GM18507 (cell line): ENCODE measurements around the gene TRANK1.

Source experiments
- DNase-seq: peaks from one replicate; pipeline ENCODE4 v3.0.0; 2011; ENCODE audit warnings: low read depth; ENCODE audit not compliant: insufficient read length; ENCODE audit errors: extremely low spot score
- FAIRE-seq: peaks from 2 replicates; lab custom pipeline; 2011; peaks lifted over from hg19 to GRCh38; lab: Jason Lieb, UNC

Gene TRANK1

GRCh38 chr3:36867810-36868209 lies 77.0 kb downstream of the TRANK1 start:
- DNase-seq, result no peak
- FAIRE-seq, result no peak

GRCh38 chr3:36866368-36866767 lies 78.5 kb downstream of the TRANK1 start:
- no peak for DNase-seq
- no peak for FAIRE-seq

- no peak for FAIRE-seq
- DNase-seq, result no peak
Observed at GRCh38 chr3:36864180-36865053, 80.4 kb downstream of the TRANK1 start.

DNA sequence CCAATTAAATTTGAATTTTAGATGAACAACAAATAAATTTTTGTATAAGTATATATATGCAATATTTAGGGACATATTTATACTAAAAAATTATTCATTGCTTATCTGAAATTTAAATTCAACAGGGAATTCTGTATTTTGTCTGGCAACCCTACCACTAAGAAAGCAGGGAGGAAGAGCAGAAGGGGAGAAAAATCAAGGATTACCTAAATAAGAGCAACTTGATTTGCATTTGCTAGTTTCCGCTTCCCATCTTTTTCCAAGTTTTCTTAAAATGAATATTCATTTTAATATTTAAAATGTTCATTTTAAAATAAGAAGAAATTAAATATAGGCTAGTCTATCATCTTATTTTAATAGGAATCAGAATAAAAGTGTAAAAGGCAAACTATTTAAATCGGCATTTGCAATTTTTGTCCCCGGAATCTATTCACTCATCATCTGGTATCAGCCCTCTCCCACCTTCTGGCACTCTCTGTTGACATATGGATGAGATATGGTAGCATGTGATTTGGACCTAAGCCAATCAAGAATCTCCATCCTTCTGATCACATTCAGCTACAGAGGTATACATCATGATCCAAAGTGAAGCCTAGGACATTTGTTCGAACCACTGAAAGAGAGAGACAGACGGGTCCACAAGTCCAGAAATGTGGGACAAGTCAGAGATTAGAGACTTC lies 82.6 kb downstream of the TRANK1 start:
- DNase-seq (no peak), FAIRE-seq (no peak)

- FAIRE-seq, result no peak
- DNase-seq, result no peak
Observed at GRCh38 chr3:36859494-36859893, 85.4 kb downstream of the TRANK1 start.

- DNase-seq (no peak), FAIRE-seq (no peak)
Observed at GRCh38 chr3:36852071-36852470, 92.8 kb downstream of the TRANK1 start.

GRCh38 chr3:36850743-36851142 lies 94.1 kb downstream of the TRANK1 start:
- FAIRE-seq, result no peak
- no peak for DNase-seq

DNA sequence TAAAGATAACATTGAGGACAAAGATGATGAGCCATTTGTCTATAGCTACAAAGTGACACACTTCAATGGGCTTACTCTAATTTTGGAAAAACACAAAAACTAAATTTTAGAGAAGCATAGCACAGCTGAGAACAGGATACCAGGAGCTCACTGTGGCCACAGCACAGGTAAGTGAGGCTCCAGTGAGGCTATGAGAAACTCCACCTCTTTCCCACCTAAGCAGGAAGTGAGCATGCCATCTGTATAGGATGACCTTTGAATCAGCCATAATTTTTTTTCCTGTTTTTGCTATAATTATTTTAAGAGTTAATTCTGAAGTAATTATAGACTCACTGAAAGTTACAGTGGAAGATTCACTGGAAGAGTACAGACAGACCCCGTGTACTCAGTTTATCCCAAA lies 98.4 kb downstream of the TRANK1 start:
- DNase-seq (no peak), FAIRE-seq (no peak)

- FAIRE-seq (peak; percentile 80), DNase-seq (peak; percentile 17)
Observed at GRCh38 chr3:36843065-36844051, 101.5 kb downstream of the TRANK1 start.

DNA sequence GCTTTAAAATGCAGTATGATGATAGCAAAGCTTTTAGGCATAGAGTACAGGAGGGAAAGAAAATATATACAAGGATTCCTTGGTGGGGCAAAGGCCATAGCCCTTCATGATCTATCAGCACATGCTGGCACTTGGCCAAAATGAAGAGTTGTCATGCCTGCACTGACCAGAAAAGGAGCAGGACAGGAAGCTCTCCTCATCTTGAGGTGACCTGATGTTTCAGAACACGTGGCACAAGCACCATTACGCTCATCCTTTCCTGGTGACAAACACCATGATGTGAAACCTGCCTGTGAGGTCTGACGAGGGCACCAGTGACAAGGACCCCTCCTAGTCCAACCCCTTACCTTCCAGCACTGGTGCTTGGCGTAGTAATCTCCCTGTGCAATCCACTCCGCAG lies 102.6 kb downstream of the TRANK1 start:
- FAIRE-seq (no peak), DNase-seq (no peak)

DNA sequence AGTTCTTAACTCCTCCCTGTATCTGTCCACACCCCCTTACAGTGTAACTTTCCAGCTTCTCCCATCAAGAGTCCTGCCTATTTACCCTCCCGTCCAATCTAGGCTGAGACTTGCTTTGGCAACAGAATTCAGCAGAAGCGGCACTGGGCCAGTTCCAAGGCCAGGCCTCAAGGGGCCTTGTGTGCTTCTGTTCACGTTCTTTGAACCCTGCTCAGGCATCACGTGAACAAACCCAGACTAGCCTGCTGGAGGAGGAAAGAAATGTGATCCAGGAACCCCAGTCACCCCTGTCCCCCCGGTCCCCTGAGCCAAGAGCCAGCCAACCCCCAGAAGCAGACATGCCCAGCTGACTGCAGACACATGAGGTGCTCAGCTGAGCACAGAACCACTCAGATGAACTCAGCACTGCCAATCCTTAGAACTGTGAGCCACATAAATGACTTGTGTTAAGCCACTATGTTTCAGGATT lies 104.4 kb downstream of the TRANK1 start:
- DNase-seq (no peak), FAIRE-seq (no peak)

DNA sequence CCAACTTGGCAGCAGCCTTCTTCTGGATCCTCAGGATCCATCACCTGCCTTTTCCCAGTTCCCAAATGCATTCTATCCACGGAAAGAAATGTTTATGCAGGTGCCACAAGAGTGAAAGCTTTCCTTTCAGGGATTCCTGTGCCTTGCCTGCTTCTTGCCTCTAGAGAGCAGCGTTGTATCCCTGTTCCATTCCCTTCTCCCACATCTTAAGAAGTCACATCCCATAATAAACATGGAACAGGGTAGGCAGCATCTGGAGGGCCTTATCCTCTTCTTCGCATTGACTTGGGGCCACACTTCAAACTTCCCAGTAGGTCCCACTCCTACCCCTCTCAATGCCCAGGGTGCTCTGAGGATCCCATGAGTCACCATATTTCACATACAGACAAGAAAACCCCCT lies 107.8 kb downstream of the TRANK1 start:
- FAIRE-seq (no peak), DNase-seq (no peak)

DNA sequence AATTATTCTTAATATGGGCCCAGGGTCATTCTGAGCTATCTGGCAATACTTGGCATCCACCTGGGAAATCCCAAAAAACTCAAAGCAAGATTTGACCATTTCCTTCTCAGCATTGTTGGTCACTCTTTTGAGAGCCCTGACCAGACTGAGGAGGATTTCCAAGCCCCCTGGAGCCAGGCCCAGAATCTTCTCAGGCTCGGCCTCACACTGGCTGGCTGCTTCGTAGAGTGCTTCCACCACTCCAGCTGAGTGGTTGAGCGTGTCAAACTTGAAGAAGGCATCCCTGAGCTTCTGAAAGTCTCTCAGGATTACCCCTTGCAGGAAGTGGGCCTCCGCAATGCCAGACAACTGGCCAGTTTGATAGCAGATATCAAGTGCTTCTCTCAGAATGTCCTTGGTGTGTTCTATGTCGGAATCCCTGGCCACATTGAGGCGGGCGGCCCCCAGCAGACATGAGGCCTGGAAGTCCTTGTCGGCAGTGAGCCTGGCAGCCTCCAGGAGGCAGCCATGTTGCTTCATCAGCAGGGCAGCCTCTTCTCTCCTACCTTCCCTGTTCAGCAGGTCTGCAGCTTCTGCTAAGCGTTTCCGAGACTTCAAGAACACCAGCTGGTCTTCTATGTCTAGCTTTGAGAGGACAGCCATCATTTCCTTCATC lies 111.6 kb downstream of the TRANK1 start:
- DNase-seq (no peak), FAIRE-seq (no peak)

- FAIRE-seq, result no peak
- DNase-seq, result no peak
Observed at GRCh38 chr3:36832406-36832805, 112.4 kb downstream of the TRANK1 start.

DNA sequence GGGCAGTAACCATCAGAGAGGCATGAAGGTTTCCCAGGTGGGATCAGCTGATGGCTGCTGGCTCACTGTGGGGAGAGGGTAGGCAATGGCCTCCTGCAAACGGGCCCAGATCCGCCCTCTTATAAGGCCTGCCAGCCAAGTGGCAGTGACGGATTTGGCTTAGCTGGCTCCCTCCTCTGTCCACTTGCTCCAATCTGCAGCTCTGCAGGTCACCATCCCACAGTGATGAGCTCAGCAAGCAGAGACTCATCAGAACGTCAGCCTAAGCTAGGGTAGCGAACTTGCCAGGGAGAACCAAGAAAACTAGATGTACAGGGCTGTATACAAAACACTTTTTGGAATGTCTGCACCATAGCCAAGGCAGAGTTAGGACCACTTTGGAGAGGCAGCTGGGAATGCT lies 117.7 kb downstream of the TRANK1 start:
- FAIRE-seq (no peak), DNase-seq (no peak)

GRCh38 chr3:36826240-36826639 lies 118.6 kb downstream of the TRANK1 start:
- FAIRE-seq, result no peak

GRCh38 chr3:36824443-36824842 lies 120.4 kb downstream of the TRANK1 start:
- FAIRE-seq (no peak), DNase-seq (no peak)

More at GRCh38 chr3:36826240-36826639, 118.6 kb downstream of the TRANK1 start:
- DNase-seq, result no peak

DNA sequence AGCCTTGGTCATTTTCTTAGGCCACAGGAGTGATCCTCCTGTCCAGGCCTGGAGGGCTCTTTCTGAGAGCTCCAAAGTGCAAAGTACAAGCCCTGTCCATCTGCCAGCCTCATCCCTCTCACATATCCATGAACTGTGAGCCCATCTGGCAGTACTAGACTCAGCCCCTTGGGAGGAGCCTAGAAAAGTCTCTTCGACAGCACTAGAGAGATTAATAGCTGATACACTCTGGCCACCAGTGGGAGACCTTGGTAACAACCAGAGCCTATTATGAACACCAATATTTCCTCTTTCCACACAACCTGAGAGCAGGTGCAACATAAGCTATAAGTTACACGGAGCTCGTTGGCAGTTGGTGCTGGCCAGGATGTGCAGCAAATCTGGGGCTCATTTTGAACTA lies 121.0 kb downstream of the TRANK1 start:
- DNase-seq (no peak), FAIRE-seq (no peak)

DNA sequence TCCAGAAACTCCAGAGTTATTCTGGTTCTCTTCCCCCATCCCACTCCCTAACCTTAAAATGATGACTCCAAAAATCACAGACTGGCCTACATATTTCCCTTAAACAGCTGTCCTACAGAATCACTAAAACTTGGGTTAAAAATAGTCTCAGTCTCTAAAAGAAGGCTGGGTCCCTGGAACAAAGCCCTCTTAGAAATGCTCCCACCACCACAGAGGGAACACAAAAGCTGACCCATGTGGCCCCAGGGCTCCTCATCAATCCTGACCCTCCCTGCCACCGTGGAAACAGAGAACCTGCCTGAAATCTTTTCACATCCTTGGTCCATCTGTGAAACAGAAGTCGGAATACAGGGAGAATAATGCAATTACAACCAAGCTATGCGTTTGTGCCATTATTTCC lies 124.8 kb downstream of the TRANK1 start:
- FAIRE-seq, result no peak
- no peak for DNase-seq
